Measurements from ENCODE around the gene CKAP2. TPM values are rescaled to one million over a fixed set of nuclear protein-coding genes. Genes with fewer than 3 reads are reported as not detected.

The CKAP2 gene
- total and polyA plus RNA-seq, 7 donors, result 3.0 to 10.5 (median 6.4) TPM

DNA sequence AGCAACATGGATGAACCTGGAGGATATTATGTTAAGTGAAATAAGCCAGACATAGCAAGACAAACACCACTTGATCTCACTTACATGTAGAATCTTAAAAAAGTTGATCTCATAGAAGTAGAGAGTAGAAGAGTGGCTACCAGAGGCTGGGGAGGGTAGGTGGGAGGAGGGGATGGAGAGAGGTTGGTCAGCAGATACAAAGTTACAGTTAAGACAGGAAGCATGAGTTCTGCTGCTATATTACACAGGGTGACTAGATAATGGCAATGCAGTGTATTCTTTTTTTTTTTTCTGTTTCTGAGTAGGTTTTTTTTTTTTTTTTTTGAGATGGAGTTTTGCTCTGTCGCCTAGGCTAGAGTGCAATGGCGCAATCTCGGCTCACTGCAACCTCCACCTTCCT is 34.1 kb upstream of the CKAP2 start:
- Histone ChIP-seq H3K27me3 (no peaks in the 10 kb centered on the region), H3K36me3 (peaks cover 7 to 93% (median 42%) of the 10 kb centered on the region in 4 donors), H3K9me3 (no peaks in the 10 kb centered on the region), H3K4me1 (no peaks in the 10 kb centered on the region), H3K27ac (no peak overlapping the region), H3K4me3 (no peak overlapping the region)
- no peak for DNase-seq
- intact Hi-C loops (cut with DNase I), result no loop called here
- no peak for TF ChIP-seq EP300 (IDR thresholded peaks at IDR 0.05)
- TF ChIP-seq POLR2A (IDR thresholded peaks at IDR 0.05), result no peak
- no peak for TF ChIP-seq POLR2AphosphoS5 (IDR thresholded peaks at IDR 0.05)
- no peak for TF ChIP-seq CTCF (IDR thresholded peaks at IDR 0.05)
- 93% methylated on average over 3 of the region's 3 CpGs for WGBS, 2 donors

DNA sequence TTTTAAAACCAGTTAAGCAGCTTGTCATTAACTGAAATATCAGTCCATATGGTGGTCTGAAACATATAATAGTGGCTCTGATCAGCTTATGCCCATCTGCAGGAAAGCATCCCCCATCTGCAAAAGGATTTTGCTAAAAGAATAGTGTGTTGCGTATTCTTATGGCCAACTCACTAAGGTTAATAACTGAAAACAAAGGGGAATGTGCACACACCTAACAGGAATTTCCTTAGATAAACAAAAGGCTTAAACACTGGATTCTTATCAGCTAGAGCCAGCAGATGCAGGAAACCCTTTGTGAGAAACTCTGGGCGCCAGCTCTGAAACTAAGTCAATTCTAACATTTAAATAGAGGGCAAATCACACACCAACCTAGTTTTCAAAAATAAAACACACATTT is 27.0 kb upstream of the CKAP2 start:
- H3K27ac ChIP-seq, result no peak overlapping the region
- no peak overlapping the region for H3K4me3 ChIP-seq
- H3K4me1 ChIP-seq, result no peaks in the 10 kb centered on the region
- H3K27me3 ChIP-seq, result no peaks in the 10 kb centered on the region
- 28 to 66% methylated on average over 2 of the region's 2 CpGs for WGBS, 2 donors
- no peak for TF ChIP-seq EP300 (IDR thresholded peaks at IDR 0.05)
- no peak for TF ChIP-seq POLR2A (IDR thresholded peaks at IDR 0.05)
- no peak for TF ChIP-seq POLR2AphosphoS5 (IDR thresholded peaks at IDR 0.05)
- TF ChIP-seq CTCF (IDR thresholded peaks at IDR 0.05), result no peak
- no peak for DNase-seq
- H3K9me3 ChIP-seq, result no peaks in the 10 kb centered on the region
- peaks cover 4 to 91% (median 24%) of the 10 kb centered on the region in 4 donors for H3K36me3 ChIP-seq
- intact Hi-C loops (cut with DNase I), result no loop called here

DNA sequence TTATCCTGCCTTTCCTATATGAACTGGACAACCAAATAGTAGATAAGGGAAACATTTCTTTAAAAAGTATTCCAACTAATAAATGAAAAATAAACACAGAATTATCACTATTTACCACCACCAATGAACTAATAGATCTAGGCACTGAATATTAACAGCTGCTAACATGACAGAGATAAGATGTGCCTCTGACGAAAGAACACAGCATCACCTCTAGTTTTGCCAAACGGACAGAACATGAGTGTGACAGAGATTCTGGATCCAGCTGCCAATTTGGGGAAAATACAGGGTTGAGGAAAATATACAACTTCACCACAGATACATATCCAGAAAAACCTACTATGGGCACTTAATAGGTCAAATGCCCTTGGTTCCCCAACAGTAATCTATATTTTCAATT is 22.8 kb upstream of the CKAP2 start:
- H3K9me3 ChIP-seq, result no peaks in the 10 kb centered on the region
- no peak for DNase-seq
- H3K4me3 ChIP-seq, result no peak overlapping the region
- no peak overlapping the region for H3K27ac ChIP-seq
- TF ChIP-seq CTCF (IDR thresholded peaks at IDR 0.05) (no peak), POLR2AphosphoS5 (IDR thresholded peaks at IDR 0.05) (no peak), EP300 (IDR thresholded peaks at IDR 0.05) (no peak), POLR2A (IDR thresholded peaks at IDR 0.05) (no peak)
- peaks cover 7 to 92% (median 26%) of the 10 kb centered on the region in 4 donors for H3K36me3 ChIP-seq
- H3K27me3 ChIP-seq, result no peaks in the 10 kb centered on the region
- H3K4me1 ChIP-seq, result no peaks in the 10 kb centered on the region
- WGBS, 2 donors, result 93 to 95% methylated on average over 2 of the region's 2 CpGs
- intact Hi-C loops (cut with DNase I), result no loop called here

DNA sequence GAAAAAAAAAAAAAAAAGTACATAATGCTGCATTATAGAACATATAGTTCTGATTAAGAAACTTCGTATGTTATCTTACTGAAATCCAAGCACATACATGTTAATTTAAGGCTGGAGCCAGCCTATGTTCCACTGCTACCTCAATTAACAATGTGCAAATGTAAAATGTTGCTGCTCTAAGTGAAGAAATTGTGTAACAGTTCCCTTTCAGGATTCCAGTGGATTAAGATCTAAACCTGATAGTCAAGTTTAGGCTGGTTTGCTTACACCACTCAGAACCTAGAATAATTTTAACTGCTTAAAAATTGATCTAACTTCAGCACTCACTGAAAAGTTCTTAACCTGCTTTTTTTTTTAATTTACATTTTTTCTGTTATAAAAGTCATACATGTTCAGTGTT is 9.0 kb upstream of the CKAP2 start:
- Histone ChIP-seq H3K36me3 (peaks cover 0 to 26% (median 4%) of the 10 kb centered on the region in 4 donors), H3K4me3 (no peak overlapping the region), H3K4me1 (peaks cover 0 to 32% (median 30%) of the 10 kb centered on the region in 4 donors), H3K27me3 (no peaks in the 10 kb centered on the region), H3K9me3 (no peaks in the 10 kb centered on the region), H3K27ac (no peak overlapping the region)
- 90 to 93% methylated on average over 1 of the region's 1 CpG for WGBS, 2 donors
- TF ChIP-seq POLR2A (IDR thresholded peaks at IDR 0.05), result no peak
- TF ChIP-seq CTCF (IDR thresholded peaks at IDR 0.05), result no peak
- no peak for TF ChIP-seq POLR2AphosphoS5 (IDR thresholded peaks at IDR 0.05)
- no peak for TF ChIP-seq EP300 (IDR thresholded peaks at IDR 0.05)
- intact Hi-C loops (cut with DNase I), result no loop called here
- no peak for DNase-seq

DNA sequence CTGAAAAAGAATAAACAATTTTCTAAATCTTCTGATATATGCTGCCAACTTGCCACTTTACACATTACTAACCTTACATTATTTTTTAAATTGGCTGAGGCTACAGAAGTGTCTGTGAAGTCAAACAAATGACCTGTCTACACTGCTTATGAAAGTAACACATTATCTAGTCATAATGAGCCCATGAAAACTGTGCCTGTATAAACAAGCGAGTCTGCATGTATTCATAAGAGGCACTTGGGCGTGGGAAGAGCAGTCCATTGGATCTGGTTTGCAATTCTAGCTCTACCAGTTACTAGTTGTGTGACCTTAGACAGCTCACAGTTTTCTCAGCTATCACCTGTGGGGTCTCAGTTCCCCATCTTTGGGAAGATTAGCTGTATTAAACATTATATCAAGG is 7.9 kb upstream of the CKAP2 start:
- intact Hi-C loops (cut with DNase I), result no loop called here
- no peak overlapping the region for H3K4me3 ChIP-seq
- DNase-seq, result no peak
- H3K27me3 ChIP-seq, result no peaks in the 10 kb centered on the region
- peaks cover 0 to 15% (median 0%) of the 10 kb centered on the region in 4 donors for H3K36me3 ChIP-seq
- TF ChIP-seq POLR2AphosphoS5 (IDR thresholded peaks at IDR 0.05), result no peak
- no peak for TF ChIP-seq CTCF (IDR thresholded peaks at IDR 0.05)
- no peak for TF ChIP-seq POLR2A (IDR thresholded peaks at IDR 0.05)
- no peak for TF ChIP-seq EP300 (IDR thresholded peaks at IDR 0.05)
- H3K9me3 ChIP-seq, result no peaks in the 10 kb centered on the region
- peaks cover 0 to 32% (median 30%) of the 10 kb centered on the region in 4 donors for H3K4me1 ChIP-seq
- H3K27ac ChIP-seq, result no peak overlapping the region
- WGBS, 2 donors, result 69 to 78% methylated on average over 2 of the region's 2 CpGs
